ENCODE data around the gene GREM2.

Gene GREM2

GRCh38 chr1:240649733-240650721, 38.1 kb upstream of the GREM2 start:
- Histone ChIP-seq H3K4me2 (ENCODE audit: low read depth, low read length, poor library complexity, severe bottlenecking) (no peak overlapping the region), H3K9me3 (ENCODE audit: insufficient read depth, low read depth, low read length) (peaks cover 3% of the 10 kb centered on the region; the same call in 1 of the 2 replicates), H3K4me3 (ENCODE audit: low read length, poor library complexity, severe bottlenecking) (no peak overlapping the region), H3K27me3 (ENCODE audit: insufficient read depth, low read length, poor library complexity, severe bottlenecking) (no peaks in the 10 kb centered on the region), H2AFZ (ENCODE audit: low read length) (no peak overlapping the region), H3K4me1 (ENCODE audit: insufficient read depth, low read length, poor library complexity, severe bottlenecking) (no peaks in the 10 kb centered on the region), H3K36me3 (ENCODE audit: insufficient read depth, low read length) (no peaks in the 10 kb centered on the region), H3K9ac (ENCODE audit: low read depth, low read length, poor library complexity, severe bottlenecking) (no peak overlapping the region), H3K9me2 (replicated peaks; ENCODE audit: low read depth, low read length) (no peaks in the 10 kb centered on the region), H4K20me1 (ENCODE audit: insufficient read depth, low read length, poor library complexity, severe bottlenecking) (no peaks in the 10 kb centered on the region), H3F3A (ENCODE audit: low read depth) (no peaks in the 10 kb centered on the region), H3K79me2 (ENCODE audit: insufficient read depth, low read length) (no peaks in the 10 kb centered on the region)
- TF ChIP-seq, protein P1, sequence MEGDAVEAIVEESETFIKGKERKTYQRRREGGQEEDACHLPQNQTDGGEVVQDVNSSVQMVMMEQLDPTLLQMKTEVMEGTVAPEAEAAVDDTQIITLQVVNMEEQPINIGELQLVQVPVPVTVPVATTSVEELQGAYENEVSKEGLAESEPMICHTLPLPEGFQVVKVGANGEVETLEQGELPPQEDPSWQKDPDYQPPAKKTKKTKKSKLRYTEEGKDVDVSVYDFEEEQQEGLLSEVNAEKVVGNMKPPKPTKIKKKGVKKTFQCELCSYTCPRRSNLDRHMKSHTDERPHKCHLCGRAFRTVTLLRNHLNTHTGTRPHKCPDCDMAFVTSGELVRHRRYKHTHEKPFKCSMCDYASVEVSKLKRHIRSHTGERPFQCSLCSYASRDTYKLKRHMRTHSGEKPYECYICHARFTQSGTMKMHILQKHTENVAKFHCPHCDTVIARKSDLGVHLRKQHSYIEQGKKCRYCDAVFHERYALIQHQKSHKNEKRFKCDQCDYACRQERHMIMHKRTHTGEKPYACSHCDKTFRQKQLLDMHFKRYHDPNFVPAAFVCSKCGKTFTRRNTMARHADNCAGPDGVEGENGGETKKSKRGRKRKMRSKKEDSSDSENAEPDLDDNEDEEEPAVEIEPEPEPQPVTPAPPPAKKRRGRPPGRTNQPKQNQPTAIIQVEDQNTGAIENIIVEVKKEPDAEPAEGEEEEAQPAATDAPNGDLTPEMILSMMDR (conservative IDR thresholded peaks at IDR 0.05; ENCODE audit: low read length): no peak
- no peak for TF ChIP-seq EZH2phosphoT487 (IDR thresholded peaks at IDR 0.05; ENCODE audit: borderline replicate concordance)

DNA sequence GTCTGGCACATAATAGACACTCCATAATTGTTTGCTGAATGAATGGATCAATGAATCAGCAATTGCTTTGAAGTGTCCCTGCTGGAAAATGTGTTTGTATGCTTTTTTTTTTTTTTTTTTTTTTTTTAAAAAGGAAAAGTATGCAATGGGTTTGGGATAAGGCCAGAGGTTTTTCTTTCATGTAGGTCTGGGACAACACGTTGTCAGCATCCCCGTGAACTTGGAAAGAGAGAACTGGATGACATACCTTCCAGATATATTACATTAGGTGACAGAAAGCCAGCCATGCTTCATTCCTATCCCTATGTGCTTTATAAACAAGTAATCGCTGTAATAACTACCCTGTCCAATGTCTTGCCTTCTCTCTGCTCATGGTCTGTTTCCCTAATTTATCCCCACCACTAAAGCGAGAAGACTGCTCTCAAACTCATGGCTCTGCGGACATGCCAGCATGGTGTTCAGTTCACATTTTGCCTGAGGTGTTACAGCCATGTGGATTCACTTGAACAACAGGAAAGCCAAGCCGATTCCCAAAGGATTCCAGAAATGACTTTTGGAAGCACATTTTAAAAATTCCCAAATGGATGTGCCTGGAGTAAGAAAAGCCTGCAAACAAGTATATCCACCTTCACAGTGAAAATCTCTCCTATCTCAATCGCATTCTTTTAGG, 34.8 kb upstream of the GREM2 start:
- H4K20me1 ChIP-seq (ENCODE audit: insufficient read depth, low read length, poor library complexity, severe bottlenecking): no peaks in the 10 kb centered on the region
- TF ChIP-seq, protein P1 (conservative IDR thresholded peaks at IDR 0.05; ENCODE audit: low read length): no peak
- no peak for TF ChIP-seq EZH2phosphoT487 (IDR thresholded peaks at IDR 0.05; ENCODE audit: borderline replicate concordance)
- no peak overlapping the region for H3K4me2 ChIP-seq (ENCODE audit: low read depth, low read length, poor library complexity, severe bottlenecking)
- H3K9me2 ChIP-seq (replicated peaks; ENCODE audit: low read depth, low read length): no peaks in the 10 kb centered on the region
- no peaks in the 10 kb centered on the region for H3K4me1 ChIP-seq (ENCODE audit: insufficient read depth, low read length, poor library complexity, severe bottlenecking)
- H3K27me3 ChIP-seq (ENCODE audit: insufficient read depth, low read length, poor library complexity, severe bottlenecking): no peaks in the 10 kb centered on the region
- H3K36me3 ChIP-seq (ENCODE audit: insufficient read depth, low read length): no peaks in the 10 kb centered on the region
- H3F3A ChIP-seq (ENCODE audit: low read depth): no peaks in the 10 kb centered on the region
- no peak overlapping the region for H3K9ac ChIP-seq (ENCODE audit: low read depth, low read length, poor library complexity, severe bottlenecking)
- peaks cover 3% of the 10 kb centered on the region; the same call in 1 of the 2 replicates for H3K9me3 ChIP-seq (ENCODE audit: insufficient read depth, low read depth, low read length)
- no peak overlapping the region for H2AFZ ChIP-seq (ENCODE audit: low read length)
- no peak overlapping the region for H3K4me3 ChIP-seq (ENCODE audit: low read length, poor library complexity, severe bottlenecking)
- H3K79me2 ChIP-seq (ENCODE audit: insufficient read depth, low read length): no peaks in the 10 kb centered on the region

DNA sequence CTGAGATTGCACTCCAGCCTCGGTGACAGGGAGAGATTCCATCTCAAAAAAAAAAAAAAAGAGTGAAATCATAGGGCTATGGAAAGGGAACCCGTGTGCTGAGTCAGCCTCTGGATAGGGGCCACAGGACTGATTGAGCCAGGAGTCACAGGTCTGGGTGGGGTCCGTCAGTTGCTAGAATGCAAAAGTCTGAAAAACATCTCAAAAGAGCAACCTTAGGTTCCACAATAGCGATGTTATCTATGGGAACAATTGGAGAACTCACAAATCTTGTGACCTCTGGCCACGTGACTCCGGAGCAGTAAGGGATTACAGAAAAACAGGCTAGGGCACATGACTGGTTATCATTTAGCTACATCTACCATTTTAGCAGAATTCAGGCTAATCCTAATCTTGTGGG, 32.8 kb upstream of the GREM2 start:
- no peak for TF ChIP-seq EZH2phosphoT487 (IDR thresholded peaks at IDR 0.05; ENCODE audit: borderline replicate concordance)
- TF ChIP-seq, protein P1 (conservative IDR thresholded peaks at IDR 0.05; ENCODE audit: low read length): no peak
- no peak overlapping the region for H3K4me3 ChIP-seq (ENCODE audit: low read length, poor library complexity, severe bottlenecking)
- H3K27me3 ChIP-seq (ENCODE audit: insufficient read depth, low read length, poor library complexity, severe bottlenecking): no peaks in the 10 kb centered on the region
- no peaks in the 10 kb centered on the region for H3F3A ChIP-seq (ENCODE audit: low read depth)
- no peak overlapping the region for H3K9ac ChIP-seq (ENCODE audit: low read depth, low read length, poor library complexity, severe bottlenecking)
- peaks cover 3% of the 10 kb centered on the region; the same call in 1 of the 2 replicates for H3K9me3 ChIP-seq (ENCODE audit: insufficient read depth, low read depth, low read length)
- no peaks in the 10 kb centered on the region for H3K36me3 ChIP-seq (ENCODE audit: insufficient read depth, low read length)
- no peaks in the 10 kb centered on the region for H3K4me1 ChIP-seq (ENCODE audit: insufficient read depth, low read length, poor library complexity, severe bottlenecking)
- H3K9me2 ChIP-seq (replicated peaks; ENCODE audit: low read depth, low read length): no peaks in the 10 kb centered on the region
- no peak overlapping the region for H3K4me2 ChIP-seq (ENCODE audit: low read depth, low read length, poor library complexity, severe bottlenecking)
- H2AFZ ChIP-seq (ENCODE audit: low read length): no peak overlapping the region
- H3K79me2 ChIP-seq (ENCODE audit: insufficient read depth, low read length): no peaks in the 10 kb centered on the region
- H4K20me1 ChIP-seq (ENCODE audit: insufficient read depth, low read length, poor library complexity, severe bottlenecking): no peaks in the 10 kb centered on the region

All from Loucy (cell line).